ENCODE data around the gene SNCAIP. TPM values are rescaled to one million over a fixed set of nuclear protein-coding genes. Genes with fewer than 3 reads are reported as not detected.

Gene SNCAIP
- 48.2 TPM for total RNA-seq

DNA sequence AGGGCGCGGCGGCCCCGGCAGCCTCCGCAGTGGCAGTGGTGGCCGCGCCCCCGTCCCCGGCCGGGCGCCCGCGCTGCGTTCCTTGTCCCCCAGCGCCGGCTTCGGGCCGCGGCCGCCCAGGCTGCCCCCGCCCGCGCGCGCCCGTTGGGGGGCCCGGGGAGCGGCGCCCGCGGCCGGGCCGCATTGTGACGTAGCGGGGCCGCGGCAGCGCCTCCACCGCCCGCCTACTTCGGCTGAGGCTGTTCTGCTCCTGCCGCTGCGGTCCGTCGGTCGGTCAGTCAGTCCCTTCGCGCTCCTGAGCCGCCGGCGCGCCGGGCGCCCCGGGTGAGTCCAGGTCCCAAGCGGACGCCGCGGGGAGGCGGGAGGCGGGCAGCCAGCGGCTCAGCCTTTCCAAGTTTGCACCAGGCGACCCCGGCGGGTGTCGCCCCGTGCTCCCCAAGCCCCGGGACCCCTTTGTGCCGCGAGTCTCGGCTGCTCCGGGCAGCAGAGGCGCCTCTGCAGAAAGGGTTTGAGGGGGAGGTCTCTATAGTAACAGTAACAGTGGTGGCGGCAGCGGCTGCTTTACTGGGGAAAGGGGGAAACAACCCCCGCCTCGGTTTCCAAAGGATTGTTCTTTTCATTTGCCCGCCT, at the start of gene SNCAIP:
TSS of gene SNCAIP (plus strand) at position 277 of the 630 bp plus-strand sequence. CDS start 78,898 bp downstream, outside the sequence.
- no peak for DNase-seq

DNA sequence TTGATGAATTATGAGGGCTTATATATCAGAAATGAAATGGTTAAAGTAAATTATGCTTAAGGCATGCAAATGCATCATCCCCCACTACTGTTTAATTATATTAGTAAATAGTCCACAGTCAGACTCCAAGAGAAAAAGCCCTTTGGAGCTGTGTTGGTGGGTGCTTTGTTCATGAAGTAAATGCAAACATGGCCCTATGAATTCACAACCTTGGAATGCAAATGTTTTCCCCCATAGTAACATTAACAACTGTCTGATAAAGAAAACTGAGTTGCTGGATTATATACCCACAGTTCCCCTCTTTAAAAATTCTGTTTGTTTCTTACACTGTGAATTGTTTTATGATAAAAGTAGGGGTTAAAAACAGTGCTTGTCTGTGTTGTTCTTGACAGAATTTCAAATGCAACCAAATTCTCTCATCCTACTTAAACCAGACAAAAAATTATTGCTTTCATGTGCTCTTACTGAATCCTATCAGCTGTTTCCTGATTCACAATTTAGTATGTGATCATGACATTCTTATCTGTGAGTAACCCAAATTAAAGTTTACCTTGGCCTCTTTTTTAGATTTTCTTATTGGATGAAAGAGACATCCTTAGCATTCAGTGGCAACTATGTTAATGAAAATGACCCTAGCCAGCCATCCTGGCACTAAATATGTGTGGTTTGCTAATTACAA, 48.5 kb upstream of the SNCAIP start:
- no peak for DNase-seq

DNA sequence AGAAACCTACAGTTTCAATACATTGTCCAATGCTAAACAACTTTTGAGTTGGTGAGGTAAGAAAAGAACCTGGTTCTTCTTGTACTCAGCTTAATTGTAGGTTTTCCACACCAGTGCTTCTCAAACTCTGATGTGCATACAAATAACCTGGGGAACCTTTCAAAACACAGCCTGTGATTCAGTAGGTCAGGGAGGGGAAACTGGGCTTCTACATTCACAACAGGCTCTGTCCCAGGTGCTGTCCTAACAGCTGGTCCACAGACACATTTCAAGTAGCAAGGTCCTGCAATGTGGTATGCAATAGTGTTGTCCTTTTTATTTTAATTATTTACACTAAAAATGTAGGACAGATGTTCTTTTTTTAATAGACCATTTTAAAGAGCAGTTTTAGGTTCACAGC, 47.4 kb upstream of the SNCAIP start:
- no peak for DNase-seq

DNA sequence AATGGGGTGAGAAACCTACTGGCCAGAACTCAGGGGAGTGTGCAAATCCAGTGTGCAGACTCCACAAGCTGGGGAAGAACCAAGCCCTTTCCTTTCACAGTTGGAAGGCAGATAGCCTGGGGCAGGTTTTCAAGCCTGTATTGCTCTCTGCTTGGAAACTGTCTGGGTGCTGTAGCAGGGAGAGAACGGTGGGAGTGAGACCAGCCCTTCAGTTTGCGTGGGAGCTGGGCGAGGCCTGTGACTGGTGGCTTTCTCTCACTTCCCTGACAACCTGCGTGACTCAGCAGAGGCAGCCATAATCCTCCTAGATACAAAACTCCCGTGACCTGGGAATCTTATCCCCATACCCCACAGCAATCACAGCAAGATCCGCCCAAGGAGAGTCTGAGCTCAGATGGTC, 44.9 kb upstream of the SNCAIP start:
- no peak for DNase-seq

DNA sequence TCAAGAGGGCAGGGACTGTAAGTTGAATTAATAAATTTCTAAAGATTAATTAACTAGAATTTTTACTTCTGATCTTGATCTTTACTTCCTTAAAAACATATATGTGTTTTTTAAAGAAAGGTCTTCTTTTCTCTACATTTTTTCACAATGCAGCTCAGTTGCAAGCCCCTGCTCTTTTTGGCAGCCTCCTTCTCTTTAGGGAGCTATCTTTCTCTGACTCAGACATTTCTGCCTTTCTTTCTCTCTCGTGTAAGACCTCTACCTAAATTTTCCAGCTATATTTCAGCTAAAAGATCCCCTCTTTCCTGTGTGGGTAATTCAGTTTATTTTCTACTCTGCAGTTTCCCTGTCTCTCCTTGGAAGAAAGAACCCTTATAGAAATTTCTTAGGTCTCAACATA, 38.3 kb upstream of the SNCAIP start:
- no peak for DNase-seq

DNA sequence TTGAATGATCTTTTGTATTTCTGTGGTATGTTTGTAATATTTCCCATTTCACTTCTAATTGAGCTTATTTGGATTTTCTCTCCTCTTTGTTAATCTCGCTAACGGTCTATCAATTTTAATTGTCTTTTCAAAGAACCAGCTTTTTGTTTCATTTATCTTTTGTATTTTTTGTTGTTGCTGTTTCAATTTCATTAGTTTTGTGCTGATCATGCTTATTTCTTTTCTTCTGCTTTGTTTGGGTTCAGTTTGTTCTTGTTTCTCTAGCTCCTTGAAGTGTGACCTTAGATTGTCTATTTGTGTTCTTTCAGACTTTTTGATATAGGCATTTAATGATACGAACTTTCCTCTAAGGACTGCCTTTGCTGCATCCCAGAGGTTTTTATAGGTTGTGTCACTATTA, 28.4 kb upstream of the SNCAIP start:
- no peak for DNase-seq

DNA sequence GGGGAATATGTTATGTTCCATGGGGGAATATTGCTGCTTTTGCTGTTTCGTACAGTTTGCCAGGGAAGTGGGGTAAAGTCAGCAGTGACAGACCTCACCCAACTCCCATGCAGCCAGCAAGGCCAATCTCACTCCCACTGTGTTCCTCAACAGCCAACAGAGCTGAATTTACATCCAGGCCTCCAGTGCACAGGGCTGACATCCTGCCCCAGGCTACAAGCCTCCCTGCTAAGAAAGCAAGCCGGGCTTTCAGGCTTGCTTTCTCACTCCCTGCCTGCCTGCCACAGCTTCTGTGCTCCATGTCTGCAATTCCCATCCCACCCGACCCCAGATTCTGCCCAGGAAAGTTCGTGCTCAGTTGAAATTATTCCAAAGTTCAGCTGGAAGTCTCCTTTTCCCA, 25.5 kb upstream of the SNCAIP start:
- DNase-seq: no peak

DNA sequence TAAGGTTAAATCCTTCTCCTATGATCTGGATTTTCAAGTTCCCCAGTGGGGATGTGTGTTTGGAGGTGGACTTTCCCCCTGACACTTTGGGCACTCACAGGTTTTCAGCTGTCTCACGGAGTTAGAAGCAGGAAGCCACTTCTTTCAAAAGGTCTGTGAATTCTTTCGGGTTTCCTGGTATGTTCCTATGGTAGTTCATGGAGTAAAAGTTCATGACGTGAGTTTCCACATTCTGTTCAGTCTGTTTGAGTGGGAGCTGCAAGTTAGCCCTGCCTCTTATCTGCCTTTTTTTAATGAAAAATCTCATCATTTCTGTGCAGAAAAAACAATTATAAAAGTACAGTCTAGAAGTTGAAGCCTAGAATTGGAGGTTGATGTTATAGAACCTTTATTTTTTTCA, 24.9 kb upstream of the SNCAIP start:
- no peak for DNase-seq

DNA sequence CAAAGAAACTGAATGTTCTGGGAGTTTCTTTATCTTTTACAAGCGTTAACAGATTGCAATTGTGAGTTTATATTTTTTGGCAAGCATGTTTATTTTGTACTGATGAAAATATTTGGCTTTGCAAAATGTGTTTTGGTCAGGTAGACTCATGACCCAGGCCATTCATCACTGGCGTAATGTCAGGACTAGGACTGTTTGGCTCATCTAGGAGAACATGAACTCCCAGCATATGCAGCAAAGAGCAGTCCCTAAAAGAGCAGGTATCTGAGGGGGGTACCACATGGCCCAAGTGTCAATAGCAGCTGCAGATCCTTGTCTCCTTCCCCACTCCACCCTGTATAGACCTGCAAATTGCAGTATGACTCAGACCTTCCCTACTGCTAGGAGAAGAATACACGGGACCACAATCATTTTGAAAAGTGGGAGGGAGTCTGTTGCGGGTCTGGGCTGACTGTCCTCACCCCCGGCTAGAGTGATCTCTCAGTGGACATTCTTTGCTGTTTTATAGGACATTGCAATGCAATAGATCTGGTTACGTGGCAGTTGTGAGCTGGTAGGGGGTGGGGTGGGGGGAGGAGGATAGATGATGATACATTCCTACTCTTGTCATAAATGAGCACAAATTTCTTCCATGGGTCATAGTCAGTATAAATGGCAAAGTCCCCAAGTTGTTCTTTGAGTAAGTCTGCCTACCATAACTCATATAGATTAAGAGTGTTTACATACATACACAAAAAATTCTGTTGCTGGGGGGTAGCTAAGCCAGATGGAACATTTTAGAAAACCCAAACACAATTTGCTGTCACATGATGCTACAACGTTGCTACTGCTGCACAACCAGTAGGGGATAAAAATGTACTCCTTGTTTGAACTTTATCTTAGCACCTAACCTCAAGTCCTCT, 20.8 kb upstream of the SNCAIP start:
- DNase-seq: no peak

DNA sequence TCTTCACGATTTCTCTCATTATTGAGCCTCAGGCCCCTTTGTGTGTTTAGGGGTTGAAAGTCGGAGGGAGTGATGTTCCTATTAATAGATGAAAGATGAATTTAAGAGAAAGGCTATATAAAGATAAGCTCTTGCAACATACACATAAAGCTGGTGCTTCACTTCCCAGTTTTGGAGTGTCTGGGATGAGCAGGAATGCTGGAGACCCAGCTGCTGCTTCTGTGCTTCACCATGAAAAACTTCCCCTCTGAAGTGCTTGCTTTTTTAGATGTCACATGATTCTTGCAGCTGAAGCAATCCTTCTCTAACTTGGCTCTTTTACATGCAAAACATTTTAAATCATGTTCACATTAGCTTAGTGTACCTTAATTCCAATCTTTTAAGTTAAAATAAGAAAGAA, 19.7 kb upstream of the SNCAIP start:
- DNase-seq: no peak

DNA sequence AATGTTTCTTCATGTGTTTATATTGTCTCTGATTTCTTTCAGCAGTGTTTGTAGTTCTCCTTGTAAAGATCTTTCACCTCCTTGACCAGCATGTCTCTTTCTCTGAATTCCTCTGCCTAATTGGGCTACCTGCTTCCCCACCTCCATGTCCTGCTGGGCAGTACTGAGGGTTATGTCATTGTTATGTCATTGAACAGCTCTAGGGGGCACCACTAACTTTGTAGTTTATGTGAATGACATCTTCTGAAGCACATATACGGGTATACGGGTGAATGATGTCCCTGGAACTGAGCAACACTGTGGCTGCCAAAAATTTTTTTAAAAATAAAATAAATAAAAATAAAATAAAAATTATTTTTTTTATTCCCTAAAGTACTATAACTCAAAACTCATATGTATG, 16.9 kb upstream of the SNCAIP start:
- no peak for DNase-seq

DNA sequence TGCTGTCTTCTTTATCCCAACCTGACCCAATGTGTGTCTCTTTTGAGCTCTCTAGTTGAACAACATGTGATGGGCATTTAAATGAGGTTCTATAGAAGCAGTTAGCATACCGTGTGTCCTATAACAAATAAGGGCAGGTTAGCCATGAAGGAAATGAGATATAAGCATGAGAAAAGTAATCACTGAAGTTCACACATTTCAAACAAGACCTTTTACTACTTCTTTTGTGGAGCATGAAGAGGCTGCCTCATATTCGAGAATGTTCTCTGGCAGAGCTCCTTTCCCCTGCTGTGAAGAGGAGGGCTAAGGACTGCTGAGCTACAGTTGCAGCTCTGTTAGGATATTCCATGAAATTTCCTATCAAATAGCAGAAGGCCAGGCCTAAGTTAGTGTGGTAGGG, 15.2 kb upstream of the SNCAIP start:
- DNase-seq: no peak

DNA sequence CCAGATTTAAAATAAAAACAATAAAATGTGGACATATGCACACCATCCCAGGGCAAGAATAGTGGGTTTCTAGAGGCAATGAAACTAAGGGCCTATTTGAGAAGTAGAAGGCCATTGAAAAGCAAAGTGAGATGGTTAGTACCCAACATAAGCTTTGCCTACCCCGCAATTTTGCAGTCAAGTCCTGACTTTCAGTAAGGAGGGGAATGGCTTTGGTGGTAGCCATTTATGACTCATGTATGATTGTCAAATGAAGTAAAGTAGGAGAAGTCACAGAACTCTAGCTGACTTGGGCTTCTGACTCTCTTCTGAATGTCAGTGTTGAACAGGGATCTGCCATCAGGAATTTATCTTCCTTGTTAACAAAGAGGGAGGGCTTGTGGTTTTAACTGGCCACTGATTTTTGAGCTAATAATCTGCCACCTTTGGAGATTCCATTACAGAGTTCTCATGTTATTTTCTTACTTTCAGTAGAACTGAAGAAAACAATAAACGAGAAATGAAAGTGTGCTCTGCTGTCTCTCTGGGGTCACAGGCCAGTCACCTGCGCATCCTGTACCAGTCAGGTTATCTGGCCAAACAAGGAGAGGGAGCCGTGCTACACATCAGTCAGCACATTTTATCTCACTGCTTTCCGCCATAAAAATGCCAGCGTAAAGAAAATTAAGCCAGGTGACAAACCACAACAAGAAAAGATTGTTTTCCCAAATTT, 14.3 kb upstream of the SNCAIP start:
- no peak for DNase-seq

DNA sequence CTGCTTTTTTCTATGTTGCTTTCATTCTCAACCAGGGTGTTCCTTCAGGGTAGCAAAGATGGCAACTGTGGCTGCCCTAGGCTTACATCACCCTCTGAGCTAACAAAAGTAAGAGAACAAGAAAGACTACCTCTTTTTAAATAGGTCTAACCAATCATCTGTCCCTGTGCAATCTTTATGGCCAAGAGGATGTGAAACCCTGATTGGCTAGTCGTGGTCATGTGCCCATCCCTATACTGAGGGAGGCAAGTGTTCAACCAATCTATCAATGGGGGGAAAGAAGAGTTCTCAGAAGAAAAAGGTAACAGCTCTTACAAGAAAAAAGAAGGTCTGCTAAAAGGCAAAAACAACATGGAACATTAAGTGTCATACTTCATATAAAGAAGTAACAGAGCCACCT, 11.7 kb upstream of the SNCAIP start:
- no peak for DNase-seq

DNA sequence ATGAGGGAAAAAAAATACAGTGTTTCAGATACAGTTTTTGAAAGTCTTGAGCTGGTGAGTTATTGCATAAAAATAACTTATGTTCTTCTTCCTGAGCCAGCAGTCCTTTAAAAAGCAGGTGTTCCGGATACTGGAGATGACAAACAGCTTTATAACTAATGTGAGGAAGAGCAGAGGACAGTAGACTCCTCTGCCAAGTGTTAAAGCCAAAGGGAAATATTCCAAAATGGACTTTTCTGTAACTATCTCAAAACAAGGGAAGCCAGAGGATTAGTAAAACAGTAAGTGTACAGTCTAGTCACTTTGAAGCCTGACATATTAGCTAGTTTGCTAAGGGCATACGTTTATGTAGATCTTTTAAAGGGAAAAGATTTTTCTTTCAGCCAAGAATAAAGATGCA, 11.0 kb upstream of the SNCAIP start:
- no peak for DNase-seq

DNA sequence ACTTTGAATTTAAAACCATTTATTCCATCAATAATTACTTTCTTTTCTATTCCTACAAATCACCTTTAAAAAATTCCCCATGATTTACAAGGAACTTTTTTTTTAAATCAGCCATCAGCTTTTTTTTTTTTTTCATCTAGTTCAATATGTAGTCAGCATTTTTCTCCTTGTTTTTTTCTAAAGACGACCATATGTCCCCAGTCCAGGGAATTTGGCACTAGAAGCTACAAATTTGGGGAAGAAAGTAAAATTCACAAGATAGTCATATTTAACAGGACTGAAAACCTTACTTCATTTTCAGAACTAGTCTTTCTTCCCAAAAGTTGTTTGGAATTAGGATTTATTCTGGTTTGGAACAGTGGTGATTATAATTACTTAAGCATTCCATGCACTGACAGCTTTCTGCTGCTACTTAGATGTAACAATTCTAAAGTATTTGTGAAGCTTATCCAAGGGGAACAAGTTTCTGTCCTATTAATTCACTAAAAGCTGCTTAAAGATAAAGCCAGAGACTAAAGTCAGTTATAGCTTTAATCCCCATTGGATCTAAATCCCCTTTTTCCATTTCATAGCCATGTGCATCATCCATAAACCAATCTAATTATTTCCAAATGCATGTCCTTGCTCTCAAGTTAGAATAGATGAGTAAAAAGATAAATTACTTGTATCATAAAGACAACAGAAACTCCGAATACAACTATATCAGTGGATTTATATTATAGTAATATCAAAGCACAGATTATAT, 7.4 kb upstream of the SNCAIP start:
- no peak for DNase-seq

DNA sequence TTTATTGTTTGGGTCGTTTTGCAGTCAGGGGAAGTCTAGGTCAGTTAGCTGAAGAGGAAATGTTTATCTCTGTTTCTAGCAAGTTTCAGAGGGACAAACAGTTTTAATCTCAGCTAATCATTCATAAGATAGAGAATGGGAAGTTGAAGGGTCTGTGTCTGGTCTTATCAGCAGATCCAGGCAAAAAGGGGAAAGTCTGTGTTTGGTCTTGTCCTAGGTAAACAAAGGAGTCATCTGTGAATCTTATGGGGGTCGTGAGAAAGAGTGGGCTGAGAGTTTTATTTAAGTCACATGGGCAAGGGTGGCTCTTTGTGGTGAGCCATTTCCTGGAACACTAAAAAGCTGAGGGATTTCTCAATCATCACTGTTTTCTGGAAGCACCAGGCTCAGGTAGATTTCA, 5.6 kb upstream of the SNCAIP start:
- no peak for DNase-seq

DNA sequence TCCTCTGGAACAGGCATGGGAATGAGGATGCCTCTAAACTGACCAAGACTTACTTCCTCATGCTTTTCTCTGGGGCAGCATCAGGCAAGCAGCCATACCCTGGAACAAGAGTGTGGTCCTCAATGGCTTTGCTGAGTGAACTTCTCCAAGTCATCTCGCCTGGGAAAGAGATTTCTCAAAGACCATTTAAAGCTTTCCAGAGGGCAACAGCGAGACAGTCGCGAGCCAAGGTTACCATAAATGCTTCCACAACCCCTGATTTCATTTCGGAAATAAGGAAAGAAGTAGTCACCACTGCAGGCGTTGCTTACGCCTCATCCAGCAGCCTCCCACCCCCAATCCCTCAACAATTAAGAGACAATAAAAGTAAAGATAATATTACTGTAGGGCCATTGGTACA, 1.1 kb upstream of the SNCAIP start:
- no peak for DNase-seq

DNA sequence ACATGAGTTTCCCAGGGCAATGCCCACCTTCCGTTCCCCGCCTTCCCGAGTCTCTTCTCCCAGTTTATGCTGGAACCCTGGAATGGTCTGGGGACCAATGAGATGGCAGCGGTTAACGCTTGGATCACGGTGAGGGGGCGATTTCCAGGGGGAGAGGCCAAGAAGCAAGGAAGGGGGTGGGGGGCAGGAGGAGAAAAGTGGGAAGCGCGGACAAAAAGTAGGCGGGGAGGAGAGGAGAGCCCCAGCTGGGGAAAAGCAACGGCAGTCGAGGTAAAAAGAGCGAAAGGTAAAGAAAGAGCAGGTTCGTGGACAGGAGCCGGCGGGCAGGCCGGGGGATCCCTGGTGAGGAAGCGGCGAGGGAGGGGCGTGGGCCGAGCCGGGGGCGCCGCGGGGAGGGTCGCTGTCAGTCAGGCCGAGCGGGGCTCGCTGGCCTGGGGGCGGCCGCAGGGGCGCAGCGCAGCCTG, 508 bp upstream of the SNCAIP start:
- DNase-seq: no peak

DNA sequence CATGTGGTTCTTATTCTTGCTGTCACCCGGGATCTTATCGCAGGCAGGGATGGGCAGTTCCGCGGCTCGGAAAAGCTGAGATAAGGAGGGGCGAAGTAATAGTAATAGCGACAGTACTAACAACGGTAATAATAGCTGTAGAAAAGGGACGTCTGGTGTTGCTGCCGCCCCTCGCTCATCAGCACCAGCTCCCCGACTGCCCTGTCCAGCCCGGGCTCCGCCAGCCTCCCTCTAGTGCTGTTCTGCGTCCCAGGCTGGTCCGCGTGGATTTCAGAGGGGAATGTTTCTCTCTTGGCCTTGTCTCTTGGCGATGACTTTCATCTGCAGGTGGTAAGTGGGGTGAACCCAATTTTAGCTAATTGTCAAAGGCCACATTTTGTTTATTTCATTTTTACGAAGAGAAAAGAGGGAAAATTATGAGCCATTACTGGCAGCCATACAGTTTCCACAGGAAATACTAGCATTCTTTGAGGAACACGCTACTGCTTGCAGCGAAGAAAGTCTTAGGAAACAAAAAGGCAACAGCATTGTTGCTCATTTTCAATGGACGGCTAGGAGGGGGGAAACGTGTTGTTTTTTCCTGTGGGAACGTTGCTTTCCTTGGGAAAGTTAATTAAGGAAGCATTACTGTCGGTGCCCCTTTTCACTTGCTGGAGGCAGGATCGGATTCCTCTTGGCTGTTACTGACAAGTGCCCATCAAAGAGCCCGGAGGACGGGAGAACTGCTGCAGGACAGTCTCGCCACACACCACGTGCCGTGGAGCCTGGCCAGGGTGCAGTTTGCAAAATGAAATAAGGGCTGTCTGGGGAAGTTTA, 762 bp downstream of the SNCAIP start:
- peak; percentile 16 for DNase-seq

DNA sequence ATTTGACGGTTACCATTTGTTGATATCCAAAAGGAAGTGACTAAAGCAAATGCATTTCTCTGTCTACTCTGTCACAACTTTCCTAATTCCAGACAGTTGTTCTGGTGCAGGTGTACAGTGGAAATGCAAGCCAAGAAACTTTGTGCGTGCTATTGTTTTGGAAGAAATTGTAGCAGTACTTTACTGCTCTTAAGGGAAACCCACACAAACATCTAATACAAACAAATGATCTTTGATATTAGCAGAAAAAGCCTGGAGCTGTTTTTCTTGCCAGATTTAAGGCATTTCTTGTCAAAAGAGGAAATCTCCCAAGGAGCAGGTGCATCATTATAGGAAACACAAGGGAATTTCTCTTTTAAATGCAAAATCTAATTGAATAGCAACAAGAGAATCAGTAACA, 2.0 kb downstream of the SNCAIP start:
- no peak for DNase-seq
